GM23338 (cell line): ENCODE data around the gene ZNF544. TPM values are rescaled to one million over a fixed set of nuclear protein-coding genes. Genes with fewer than 3 reads are reported as not detected.

Experiments used
- ATAC-seq: fragments of 200-7000 bp; cut with Tn5 transposase; 3 replicates; pipeline ENCODE4 v1.9.1; 2020
- DNase-seq: peaks from one replicate; pipeline ENCODE4 v3.0.0-alpha.2; 2015; ENCODE audit warnings: low spot score
- H2AFZ ChIP-seq: fragments of 200-600 bp; sonication (generic); 2 replicates; pipeline ENCODE4 v1.8.0; 2016; ENCODE audit warnings: antibody characterized with exemption, mild to moderate bottlenecking, moderate library complexity
- H3F3A ChIP-seq: fragments of 200-600 bp; sonication (generic); replicated peaks from 2 replicates; pipeline ENCODE4 v1.8.0; 2017; ENCODE audit warnings: antibody characterized with exemption, mixed run types, low read depth
- H3K27ac ChIP-seq: fragments of 200-600 bp; sonication (generic); 2 replicates; pipeline ENCODE4 v1.6.1; 2016; ENCODE audit warnings: low read depth
- H3K27me3 ChIP-seq: fragments of 200-600 bp; sonication (generic); 2 replicates; pipeline ENCODE4 v1.8.0; 2016; ENCODE audit warnings: mild to moderate bottlenecking, mixed run types, moderate library complexity; ENCODE audit not compliant: insufficient read depth
- H3K36me3 ChIP-seq: fragments of 200-600 bp; sonication (generic); 2 replicates; pipeline ENCODE4 v1.8.0; 2016; ENCODE audit warnings: mild to moderate bottlenecking; ENCODE audit not compliant: insufficient read depth
- H3K4me1 ChIP-seq: fragments of 200-600 bp; sonication (generic); 2 replicates; pipeline ENCODE4 v1.8.0; 2016; ENCODE audit warnings: mild to moderate bottlenecking, moderate library complexity; ENCODE audit not compliant: insufficient read depth
- H3K4me2 ChIP-seq: fragments of 200-600 bp; sonication (generic); 2 replicates; pipeline ENCODE4 v1.7.1; 2017; ENCODE audit warnings: mixed run types
- H3K4me3 ChIP-seq: fragments of 200-600 bp; sonication (generic); 2 replicates; pipeline ENCODE4 v1.6.1; 2016; ENCODE audit warnings: mixed run types
- H3K79me2 ChIP-seq: fragments of 200-600 bp; sonication (generic); replicated peaks from 2 replicates; pipeline ENCODE4 v1.8.0; 2017; ENCODE audit warnings: mild to moderate bottlenecking; ENCODE audit not compliant: insufficient read depth
- H3K9me2 ChIP-seq: fragments of 200-600 bp; sonication (generic); 2 replicates; pipeline ENCODE4 v1.8.0; 2017; ENCODE audit not compliant: insufficient read depth
- H4K20me1 ChIP-seq: fragments of 200-600 bp; sonication (generic); replicated peaks from 2 replicates; pipeline ENCODE4 v1.8.0; 2017; ENCODE audit warnings: mild to moderate bottlenecking; ENCODE audit not compliant: insufficient read depth
- H3K27ac Mint-ChIP-seq: 2 replicates; pipeline ENCODE4 v1.8.0; 2020; ENCODE audit warnings: inconsistent platforms, mild to moderate bottlenecking, moderate library complexity, mixed read lengths
- H3K27me3 Mint-ChIP-seq: 3 replicates; pipeline ENCODE4 v1.8.0; 2022; ENCODE audit warnings: low read depth, mild to moderate bottlenecking, moderate library complexity, mixed read lengths, inconsistent platforms; ENCODE audit not compliant: insufficient read depth, poor library complexity
- H3K36me3 Mint-ChIP-seq: 3 replicates; pipeline ENCODE4 v1.8.0; 2021; ENCODE audit warnings: low read depth, mild to moderate bottlenecking, inconsistent platforms, moderate library complexity, mixed read lengths
- H3K4me1 Mint-ChIP-seq: 3 replicates; pipeline ENCODE4 v1.8.0; 2020; ENCODE audit warnings: mild to moderate bottlenecking, inconsistent platforms, mixed read lengths
- H3K4me3 Mint-ChIP-seq: 3 replicates; pipeline ENCODE4 v1.8.0; 2021; ENCODE audit warnings: moderate library complexity, mild to moderate bottlenecking, inconsistent platforms, mixed read lengths
- H3K9me3 Mint-ChIP-seq: 3 replicates; pipeline ENCODE4 v1.8.0; 2020; ENCODE audit warnings: moderate library complexity, mild to moderate bottlenecking, inconsistent platforms, mixed read lengths
- CREB1 ChIP-seq: fragments of 250-450 bp; sonication (Bioruptor Pico); IDR thresholded peaks from 2 replicates; pipeline ENCODE4 v1.5.0; 2020; ENCODE audit warnings: low read depth, mild to moderate bottlenecking, moderate library complexity
- CTCF ChIP-seq, 2 experiments: fragments of 200-600 bp in 1 of 2; sonication (generic) in 1 of 2; conservative IDR thresholded peaks; 2 replicates each; pipeline versions ENCODE4 v1.5.1 to v1.6.1; 2016 to 2017; ENCODE audit warnings: antibody characterized with exemption in 2 of 2, low read depth in 2 of 2, mild to moderate bottlenecking in 2 of 2, moderate library complexity in 1 of 2
- ETS1 ChIP-seq: IDR thresholded peaks from 2 replicates; pipeline ENCODE4 v1.6.1; 2016; ENCODE audit warnings: antibody characterized with exemption
- EZH2 ChIP-seq: fragments of 200-600 bp; sonication (generic); IDR thresholded peaks from one replicate; pipeline ENCODE4 v1.8.0; 2017; ENCODE audit warnings: antibody characterized with exemption, mild to moderate bottlenecking, low read depth; ENCODE audit not compliant: unreplicated experiment
- JUNB ChIP-seq: IDR thresholded peaks from one replicate; pipeline ENCODE4 v1.6.1; 2016; ENCODE audit warnings: antibody characterized with exemption; ENCODE audit not compliant: unreplicated experiment
- STAT1 ChIP-seq: IDR thresholded peaks from one replicate; pipeline ENCODE4 v1.6.1; 2016; ENCODE audit warnings: antibody characterized with exemption; ENCODE audit not compliant: unreplicated experiment
- ZNF462 ChIP-seq: fragments of 250-450 bp; sonication (Bioruptor Pico); IDR thresholded peaks from 2 replicates; pipeline ENCODE4 v1.5.0; 2020; ENCODE audit warnings: mild to moderate bottlenecking, moderate library complexity
- polyA plus RNA-seq: library from polyadenylated mRNA; unstranded; fragments of >200 nt; fragmentation: Nextera tagmentation; extraction: Ambion mirVana; gene quantifications from 2 replicates; pipeline ENCODE4 v1.2.1, GENCODE V29; 2016
- total RNA-seq: library from RNA; depleted of rRNA; stranded (reverse); fragments of >200 nt; shearing (Covaris generic); gene quantifications from 2 replicates; pipeline ENCODE4 v1.2.3, GENCODE V29; 2014

ZNF544 gene
- total and polyA plus RNA-seq, 2 experiments from 2014 or later = 29.4 to 93.9 TPM

- peak overlapping the region; percentile 92 for H3K4me3 ChIP-seq
- H3K27me3 ChIP-seq = peaks cover 2% of the 10 kb centered on the region; the same call in 1 of the 2 replicates
- H3F3A ChIP-seq = peaks cover 14% of the 10 kb centered on the region; the same call in 1 of the 2 replicates
- Mint-ChIP-seq H3K27ac (peak overlapping the region; percentile 97), H3K4me1 (peaks cover 17% of the 10 kb centered on the region), H3K27me3 (peaks cover 14% of the 10 kb centered on the region), H3K36me3 (peaks cover 45% of the 10 kb centered on the region), H3K9me3 (peaks cover 12% of the 10 kb centered on the region), H3K4me3 (peak overlapping the region; percentile 81)
- H3K27ac ChIP-seq = peak overlapping the region; percentile 91
- peaks cover 29% of the 10 kb centered on the region for H3K36me3 ChIP-seq
- peaks cover 37% of the 10 kb centered on the region for H3K79me2 ChIP-seq
- peaks cover 12% of the 10 kb centered on the region for H3K4me1 ChIP-seq
- DNase-seq (peak; percentile 28), ATAC-seq (peak; percentile 25)
- H2AFZ ChIP-seq = peak overlapping the region; percentile 99
- H3K4me2 ChIP-seq = peak overlapping the region; percentile 99
- H3K9me2 ChIP-seq = 0 out of 2 replicates have a peak, but pooled peaks cover 3% of the 10 kb centered on the region
- peaks cover 23% of the 10 kb centered on the region for H4K20me1 ChIP-seq
- TF ChIP-seq EZH2 (no peak), JUNB (no peak), CTCF (conservative IDR thresholded peaks at IDR 0.05; ENCODE audit: low read depth in 2 of 2) (no peak), ZNF462 (CRISPR knock-in tag) (no peak), STAT1 (no peak), ETS1 (no peak), CREB1 (CRISPR knock-in tag) (no peak)
These were observed 640 bp upstream of the ZNF544 start for GRCh38 chr19:58227964-58228584.
